Vagina (tissue), 2 donors: ENCODE results near the gene E2F6.

Source experiments
- CTCF ChIP-seq, 3 experiments: fragments of 450-650 bp in 2 of 3; fragments of 200-600 bp in 1 of 3; sonication (generic) in 1 of 3; IDR thresholded peaks; one replicate each; pipeline ENCODE4 v1.5.1; 2017 to 2019; ENCODE audit warnings: antibody characterized with exemption in 3 of 3, mild to moderate bottlenecking in 2 of 3, moderate library complexity in 2 of 3
- POLR2A ChIP-seq, 2 donors: fragments of 450-650 bp; IDR thresholded peaks; one replicate each; pipeline ENCODE4 v1.6.1; 2017; ENCODE audit warnings: antibody characterized with exemption in 2 of 2, mild to moderate bottlenecking in 2 of 2, moderate library complexity in 2 of 2
- POLR2AphosphoS5 ChIP-seq, 2 donors: sonication (generic); formaldehyde crosslinking; IDR thresholded peaks; one replicate each; pipeline ENCODE4 v1.9.0; 2017; ENCODE audit warnings: antibody characterized with exemption in 2 of 2, mild to moderate bottlenecking in 2 of 2, low read depth in 1 of 2; ENCODE audit not compliant: insufficient read depth in 1 of 2

GRCh38 chr2:11514081-11514730 lies 48.2 kb upstream of the E2F6 start:
- TF ChIP-seq POLR2A (IDR thresholded peaks at IDR 0.05) = no peak
- no peak for TF ChIP-seq CTCF (IDR thresholded peaks at IDR 0.05)
- TF ChIP-seq POLR2AphosphoS5 (IDR thresholded peaks at IDR 0.05; ENCODE audit: insufficient read depth in 1 of 2, low read depth in 1 of 2) = no peak
